Retinal pigment epithelial cell (primary cell): ENCODE results near the gene TCF12.

Experiments used
- DNase-seq: peaks from one replicate; pipeline ENCODE4 v3.0.0-alpha.2; 2010; ENCODE audit warnings: low read depth
- H3K4me3 ChIP-seq: 2 replicates; pipeline ENCODE4 v1.5.1; 2011; ENCODE audit warnings: mild to moderate bottlenecking, low read length, control low read depth, moderate library complexity
- TF ChIP-seq, protein P1 (sequence below): conservative IDR thresholded peaks from 2 replicates; pipeline ENCODE4 v1.5.1; 2011; ENCODE audit warnings: low read depth, low read length, control low read depth, inconsistent platforms

TCF12 gene

DNA sequence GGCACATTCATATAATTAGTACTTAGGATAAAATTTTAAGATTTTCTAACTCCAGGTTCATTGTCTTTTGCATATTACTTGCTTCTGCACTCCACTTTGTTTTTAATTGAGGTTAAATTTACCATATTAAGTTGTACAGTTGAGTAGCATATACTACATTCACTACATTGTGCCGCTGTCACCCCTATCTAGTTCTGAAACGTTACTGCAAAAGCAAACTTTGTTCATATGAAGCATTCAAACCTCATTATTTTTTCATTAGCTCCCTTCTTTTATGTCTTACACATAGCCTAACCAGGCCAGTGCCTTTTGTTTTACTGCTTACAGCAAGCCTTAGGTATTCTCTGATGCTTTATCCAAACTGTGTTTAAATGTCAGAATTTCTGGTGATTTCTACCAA is 274.7 kb downstream of the TCF12 start:
- TF ChIP-seq, protein P1, sequence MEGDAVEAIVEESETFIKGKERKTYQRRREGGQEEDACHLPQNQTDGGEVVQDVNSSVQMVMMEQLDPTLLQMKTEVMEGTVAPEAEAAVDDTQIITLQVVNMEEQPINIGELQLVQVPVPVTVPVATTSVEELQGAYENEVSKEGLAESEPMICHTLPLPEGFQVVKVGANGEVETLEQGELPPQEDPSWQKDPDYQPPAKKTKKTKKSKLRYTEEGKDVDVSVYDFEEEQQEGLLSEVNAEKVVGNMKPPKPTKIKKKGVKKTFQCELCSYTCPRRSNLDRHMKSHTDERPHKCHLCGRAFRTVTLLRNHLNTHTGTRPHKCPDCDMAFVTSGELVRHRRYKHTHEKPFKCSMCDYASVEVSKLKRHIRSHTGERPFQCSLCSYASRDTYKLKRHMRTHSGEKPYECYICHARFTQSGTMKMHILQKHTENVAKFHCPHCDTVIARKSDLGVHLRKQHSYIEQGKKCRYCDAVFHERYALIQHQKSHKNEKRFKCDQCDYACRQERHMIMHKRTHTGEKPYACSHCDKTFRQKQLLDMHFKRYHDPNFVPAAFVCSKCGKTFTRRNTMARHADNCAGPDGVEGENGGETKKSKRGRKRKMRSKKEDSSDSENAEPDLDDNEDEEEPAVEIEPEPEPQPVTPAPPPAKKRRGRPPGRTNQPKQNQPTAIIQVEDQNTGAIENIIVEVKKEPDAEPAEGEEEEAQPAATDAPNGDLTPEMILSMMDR: no peak
- no peak for DNase-seq
- H3K4me3 ChIP-seq: no peak overlapping the region

DNA sequence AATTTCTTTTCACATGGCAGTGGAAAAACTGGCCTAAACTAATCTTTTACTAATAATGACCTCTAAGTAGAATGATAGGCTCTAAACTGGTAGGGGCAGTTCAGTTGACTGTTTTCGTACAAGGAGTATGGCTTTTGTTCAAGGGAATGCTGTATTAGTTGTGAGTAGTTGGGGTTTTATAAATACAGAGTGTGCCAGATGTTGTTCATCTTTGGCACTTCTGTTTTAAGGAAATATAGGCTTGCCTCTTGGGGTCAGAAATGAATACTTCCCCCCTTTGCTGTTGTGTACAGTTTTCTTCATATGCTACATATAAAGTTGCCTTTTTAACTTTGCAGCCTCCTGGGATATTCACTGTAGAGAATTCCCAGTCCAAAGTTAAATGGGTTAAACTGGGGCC is 276.9 kb downstream of the TCF12 start:
- no peak overlapping the region for H3K4me3 ChIP-seq
- no peak for DNase-seq
- TF ChIP-seq, protein P1: no peak

DNA sequence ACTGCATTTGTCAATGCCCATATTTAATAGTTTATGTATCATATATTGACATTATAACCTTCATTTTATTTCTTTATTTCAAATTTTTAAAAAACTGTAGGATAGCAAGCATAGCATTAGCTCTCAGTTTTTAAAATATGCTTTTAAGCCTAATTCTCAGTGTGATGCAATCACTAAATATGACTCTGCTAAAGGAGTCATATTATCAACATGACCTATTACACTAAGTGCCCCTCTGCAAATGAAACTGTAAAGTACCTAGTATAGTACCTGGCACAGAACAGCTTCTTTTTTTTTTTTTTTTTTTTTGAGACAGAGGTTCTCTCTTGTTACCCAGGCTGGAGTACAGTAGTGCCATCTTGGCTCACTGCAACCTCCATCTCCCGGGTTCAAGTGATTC is 278.4 kb downstream of the TCF12 start:
- TF ChIP-seq, protein P1: no peak
- H3K4me3 ChIP-seq: no peak overlapping the region
- DNase-seq: no peak

DNA sequence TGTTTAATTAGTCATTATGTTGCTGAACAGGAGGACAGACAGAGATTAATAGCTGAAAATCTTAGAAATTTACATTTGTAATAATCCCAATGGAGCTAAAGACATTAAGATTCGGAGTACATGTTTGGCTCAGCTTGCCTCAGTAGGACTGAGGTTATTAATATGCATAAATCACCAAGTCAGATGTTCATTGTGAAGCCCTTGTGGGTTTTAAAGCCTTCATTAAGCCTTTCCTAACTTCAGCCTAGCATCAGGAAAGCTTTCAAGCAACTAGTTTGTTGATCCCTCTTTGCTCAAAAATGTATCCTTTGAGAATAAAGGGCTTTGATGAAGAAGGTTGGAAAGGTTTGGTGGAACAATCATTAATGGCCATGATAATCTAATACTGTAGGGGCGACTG is 279.7 kb downstream of the TCF12 start:
- TF ChIP-seq, protein P1: no peak
- no peak overlapping the region for H3K4me3 ChIP-seq
- DNase-seq: no peak

DNA sequence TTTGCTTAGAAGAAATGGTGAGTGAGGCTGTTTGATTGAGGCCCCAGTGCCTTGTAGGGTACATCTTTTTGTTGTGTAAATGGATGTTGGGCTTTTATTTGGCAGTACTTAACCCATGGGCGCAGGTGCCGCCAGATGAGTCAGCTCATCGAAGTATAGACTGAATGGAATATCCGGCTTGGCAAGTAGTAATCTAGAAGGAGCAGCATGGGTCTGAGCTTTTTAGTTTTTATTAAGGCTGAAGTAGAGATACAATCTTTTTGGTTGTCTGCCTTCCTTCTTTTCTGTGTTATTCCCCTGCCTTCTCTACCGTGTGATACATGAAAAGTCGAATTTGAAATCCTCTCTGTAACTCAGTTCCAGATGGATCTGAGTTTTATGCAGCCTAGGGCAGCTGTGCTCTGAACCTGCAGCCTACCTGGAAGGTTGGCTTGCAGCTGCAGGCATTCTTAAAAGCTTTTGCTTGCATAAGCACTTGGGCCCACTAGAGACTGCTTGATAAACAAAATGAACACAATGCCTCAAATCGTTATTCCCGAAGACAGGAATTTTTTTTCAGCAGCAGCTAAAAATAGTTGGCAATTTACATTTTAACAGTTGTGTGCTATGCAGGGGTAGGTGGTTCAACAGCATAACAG is 280.3 kb downstream of the TCF12 start:
- DNase-seq: no peak
- TF ChIP-seq, protein P1: no peak
- no peak overlapping the region for H3K4me3 ChIP-seq

DNA sequence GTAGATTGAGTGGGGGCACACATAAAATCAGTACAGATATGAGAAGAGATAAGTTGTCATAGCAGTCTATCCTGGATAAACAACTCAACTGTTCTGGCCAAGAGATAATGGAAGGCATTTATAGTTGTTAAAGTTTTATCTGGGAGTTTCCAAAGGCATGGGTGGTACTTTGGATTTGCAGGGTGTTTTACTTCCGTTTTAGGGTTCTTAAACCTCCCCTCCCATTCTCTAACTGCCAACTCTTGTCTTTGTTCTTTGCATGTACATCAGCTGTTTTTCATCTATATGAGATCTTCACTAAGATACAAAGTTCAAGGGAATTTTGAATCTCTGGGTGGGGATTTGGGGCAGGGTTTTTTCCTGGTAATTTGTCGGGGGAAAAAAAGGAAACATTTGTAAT is 283.1 kb downstream of the TCF12 start:
- H3K4me3 ChIP-seq: no peak overlapping the region
- no peak for DNase-seq
- TF ChIP-seq, protein P1: no peak

DNA sequence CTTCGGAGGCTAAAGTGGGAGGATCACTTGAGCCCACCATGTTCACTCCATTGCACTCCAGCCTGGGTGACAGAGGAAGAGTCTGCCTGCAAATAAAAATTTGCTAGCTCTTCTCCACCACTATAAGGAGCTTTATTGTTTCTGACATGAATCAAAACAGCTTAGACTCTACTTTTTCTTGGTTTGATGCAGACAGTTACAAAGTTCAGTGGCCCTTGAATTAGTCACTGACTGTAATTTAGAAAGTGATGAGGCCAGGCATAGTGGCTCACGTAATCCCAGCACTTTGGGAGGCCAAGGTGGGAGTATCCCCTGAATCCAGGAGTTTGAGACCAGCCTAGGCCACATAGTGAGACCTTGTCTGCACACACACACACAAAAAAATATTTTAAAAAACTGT is 285.5 kb downstream of the TCF12 start:
- no peak for DNase-seq
- H3K4me3 ChIP-seq: no peak overlapping the region
- TF ChIP-seq, protein P1: no peak
